OCI-LY1 (cell line): ENCODE data around the gene IFI16.

ENCODE experiments used
- H2AFZ ChIP-seq: fragments of 200-600 bp; sonication (generic), shearing (Covaris generic); 2 replicates; pipeline ENCODE4 v1.6.0; 2014; ENCODE audit warnings: antibody characterized with exemption, mild to moderate bottlenecking, low read length
- H3F3A ChIP-seq: fragments of 200-600 bp; sonication (generic), shearing (Covaris generic); 2 replicates; pipeline ENCODE4 v1.6.0; 2014; ENCODE audit warnings: mild to moderate bottlenecking, antibody characterized with exemption, low read length, moderate library complexity; ENCODE audit not compliant: insufficient read depth
- H3K27ac ChIP-seq: fragments of 200-600 bp; sonication (generic); 2 replicates; pipeline ENCODE4 v1.5.1; 2014; ENCODE audit warnings: low read length, mixed run types, mild to moderate bottlenecking, low read depth; ENCODE audit not compliant: poor library complexity, severe bottlenecking
- H3K27me3 ChIP-seq: fragments of 200-600 bp; sonication (generic); 2 replicates; pipeline ENCODE4 v1.6.0; 2014; ENCODE audit warnings: antibody characterized with exemption, mild to moderate bottlenecking, low read length, moderate library complexity; ENCODE audit not compliant: insufficient read depth
- H3K36me3 ChIP-seq: fragments of 200-600 bp; sonication (generic); 2 replicates; pipeline ENCODE4 v1.6.1; 2014; ENCODE audit warnings: mild to moderate bottlenecking, antibody characterized with exemption, low read length, moderate library complexity, mixed read lengths; ENCODE audit not compliant: insufficient read depth
- H3K4me1 ChIP-seq: fragments of 200-600 bp; sonication (generic); 2 replicates; pipeline ENCODE4 v1.5.1; 2014; ENCODE audit warnings: mild to moderate bottlenecking, low read length, moderate library complexity; ENCODE audit not compliant: insufficient read depth, severe bottlenecking
- H3K4me2 ChIP-seq: fragments of 200-600 bp; sonication (generic), shearing (Covaris generic); 2 replicates; pipeline ENCODE4 v1.6.1; 2014; ENCODE audit warnings: low read length
- H3K4me3 ChIP-seq: fragments of 200-600 bp; sonication (generic); 2 replicates; pipeline ENCODE4 v1.5.1; 2014; ENCODE audit warnings: low read length, low read depth, mild to moderate bottlenecking, mixed read lengths; ENCODE audit not compliant: poor library complexity, severe bottlenecking
- H3K79me2 ChIP-seq: fragments of 200-600 bp; shearing (Covaris generic); 2 replicates; pipeline ENCODE4 v1.6.1; 2016; ENCODE audit warnings: mixed run types, low read length, mixed read lengths; ENCODE audit not compliant: insufficient read depth
- H3K9ac ChIP-seq: fragments of 200-600 bp; sonication (generic), shearing (Covaris generic); 2 replicates; pipeline ENCODE4 v1.6.1; 2014; ENCODE audit warnings: mild to moderate bottlenecking, low read length, mixed read lengths
- H3K9me2 ChIP-seq: fragments of 200-600 bp; sonication (generic), shearing (Covaris generic); 2 replicates; pipeline ENCODE4 v1.6.1; 2014; ENCODE audit warnings: low read depth, mild to moderate bottlenecking, low read length, mixed read lengths
- H3K9me3 ChIP-seq: fragments of 200-600 bp; shearing (Covaris generic); 2 replicates; pipeline ENCODE4 v1.6.1; 2014; ENCODE audit warnings: low read length, mixed read lengths
- H4K20me1 ChIP-seq: fragments of 200-600 bp; sonication (generic), shearing (Covaris generic); 2 replicates; pipeline ENCODE4 v1.6.0; 2016; ENCODE audit warnings: mild to moderate bottlenecking, low read length; ENCODE audit not compliant: insufficient read depth
- CTCF ChIP-seq: fragments of 200-600 bp; sonication (generic), shearing (Covaris generic); IDR thresholded peaks from 2 replicates; pipeline ENCODE4 v1.5.1; 2017; ENCODE audit warnings: mild to moderate bottlenecking, antibody characterized with exemption, low read length, moderate library complexity, mixed read lengths
- EZH2 ChIP-seq: fragments of 200-600 bp; sonication (generic), shearing (Covaris generic); IDR thresholded peaks from 2 replicates; pipeline ENCODE4 v1.8.0; 2017; ENCODE audit warnings: borderline replicate concordance, mixed run types, mild to moderate bottlenecking, antibody characterized with exemption, low read length, moderate library complexity, mixed read lengths

IFI16 gene

DNA sequence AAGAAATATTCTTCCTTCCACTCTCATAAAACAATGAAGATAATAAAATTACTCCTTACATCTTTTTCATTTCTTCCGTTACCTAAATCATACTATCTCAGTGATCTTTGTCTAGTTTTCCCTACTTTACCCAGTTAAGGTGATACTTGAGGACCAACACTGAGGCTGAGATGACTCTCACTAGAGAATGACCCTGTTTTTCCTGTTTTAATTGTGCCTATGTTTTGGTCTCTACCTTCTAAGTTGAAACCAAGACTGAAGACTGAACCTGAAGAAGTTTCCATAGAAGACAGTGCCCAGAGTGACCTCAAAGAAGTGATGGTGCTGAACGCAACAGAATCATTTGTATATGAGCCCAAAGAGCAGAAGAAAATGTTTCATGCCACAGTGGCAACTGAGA lies 41.7 kb downstream of the IFI16 start:
- Histone ChIP-seq H3K36me3 (peaks cover 83% of the 10 kb centered on the region), H3F3A (no peaks in the 10 kb centered on the region), H3K4me3 (no peak overlapping the region), H2AFZ (no peak overlapping the region), H3K9me3 (no peaks in the 10 kb centered on the region), H3K27me3 (no peaks in the 10 kb centered on the region), H3K9ac (no peak overlapping the region), H3K27ac (no peak overlapping the region), H3K79me2 (no peaks in the 10 kb centered on the region), H4K20me1 (no peaks in the 10 kb centered on the region), H3K4me1 (peaks cover 17% of the 10 kb centered on the region), H3K9me2 (no peaks in the 10 kb centered on the region), H3K4me2 (no peak overlapping the region)
- TF ChIP-seq EZH2: no peak
- no peak for TF ChIP-seq CTCF

DNA sequence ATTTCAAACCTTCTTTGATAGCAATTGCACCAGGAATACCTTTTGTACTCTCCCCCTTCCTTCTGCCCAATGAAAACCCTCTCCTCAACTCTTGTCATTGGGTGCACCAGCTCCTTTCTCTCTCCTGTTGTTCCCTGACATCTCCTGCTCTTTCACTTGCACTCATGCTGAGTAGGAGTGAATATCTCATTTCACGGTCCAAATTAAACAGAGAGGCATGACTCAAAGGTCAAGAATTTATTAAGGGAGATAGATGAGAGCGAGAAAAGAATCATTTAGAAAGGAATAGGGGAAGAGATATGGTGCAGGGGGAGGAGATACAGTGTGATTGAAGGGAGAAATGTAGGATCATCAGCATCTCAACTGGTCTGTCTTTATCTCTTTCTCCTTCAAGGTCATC lies 44.7 kb downstream of the IFI16 start:
- Histone ChIP-seq H3K4me2 (no peak overlapping the region), H3K9ac (no peak overlapping the region), H2AFZ (no peak overlapping the region), H3K9me2 (no peaks in the 10 kb centered on the region), H3K36me3 (peaks cover 71% of the 10 kb centered on the region), H3K9me3 (no peaks in the 10 kb centered on the region), H3K79me2 (no peaks in the 10 kb centered on the region), H4K20me1 (no peaks in the 10 kb centered on the region), H3K4me3 (no peak overlapping the region), H3K27me3 (no peaks in the 10 kb centered on the region), H3F3A (no peaks in the 10 kb centered on the region), H3K4me1 (peaks cover 17% of the 10 kb centered on the region), H3K27ac (no peak overlapping the region)
- no peak for TF ChIP-seq EZH2
- TF ChIP-seq CTCF: no peak

DNA sequence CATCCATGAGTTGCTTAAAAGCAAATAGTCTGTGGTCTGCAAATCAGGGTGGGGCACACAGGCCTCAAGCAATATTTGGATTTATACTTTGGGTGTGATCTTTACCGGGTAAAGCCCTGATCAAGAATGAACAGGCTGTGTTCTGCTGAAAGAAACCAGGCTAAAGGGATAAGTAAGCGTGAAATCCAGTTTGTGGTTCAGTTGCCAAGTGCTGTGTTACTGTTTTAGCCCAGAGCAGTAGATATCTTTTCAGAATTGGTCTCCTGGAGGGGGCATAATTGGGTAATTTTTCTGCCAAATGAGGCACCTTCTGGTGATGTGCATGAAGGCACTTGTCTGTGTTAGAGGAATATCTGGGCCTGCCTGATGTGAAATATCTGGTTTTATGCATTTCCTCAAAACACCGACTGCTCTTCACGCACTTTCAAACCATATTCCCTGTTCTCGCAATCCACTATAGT lies 45.5 kb downstream of the IFI16 start:
- no peak overlapping the region for H2AFZ ChIP-seq

More for the DNA sequence above, 45.5 kb downstream of the IFI16 start:
- no peak overlapping the region for H3K4me3 ChIP-seq
- no peaks in the 10 kb centered on the region for H3K79me2 ChIP-seq
- H3K4me2 ChIP-seq: no peak overlapping the region
- H3K9ac ChIP-seq: no peak overlapping the region
- H4K20me1 ChIP-seq: no peaks in the 10 kb centered on the region
- H3K27me3 ChIP-seq: no peaks in the 10 kb centered on the region
- no peaks in the 10 kb centered on the region for H3K9me2 ChIP-seq
- H3K4me1 ChIP-seq: peaks cover 17% of the 10 kb centered on the region
- peaks cover 63% of the 10 kb centered on the region for H3K36me3 ChIP-seq
- peak overlapping the region; percentile 44 for H3K27ac ChIP-seq
- no peaks in the 10 kb centered on the region for H3F3A ChIP-seq
- TF ChIP-seq EZH2 (no peak), CTCF (peak; percentile 14; the same call in 1 of the 2 replicates)
- H3K9me3 ChIP-seq: no peaks in the 10 kb centered on the region
